HEK293 (cell line): ENCODE measurements around the gene NELL1.

Source experiments
- CTCF ChIA-PET: fragments of 350-600 bp; formaldehyde crosslinking; extraction: SDS; loops from one replicate; lab custom pipeline; 2021; ENCODE audit warnings: antibody characterized with exemption; lab: Yijun Ruan, JAX
- POLR2A ChIA-PET: fragments of 300-600 bp; formaldehyde crosslinking; extraction: SDS; loops from one replicate; lab custom pipeline; 2020; ENCODE audit warnings: antibody characterized with exemption, inconsistent platforms; lab: Yijun Ruan, JAX
- H3K27ac ChIP-seq: fragments of 200-500 bp; sonication (Bioruptor generic); 2 replicates; pipeline ENCODE4 v1.5.1; 2014; ENCODE audit warnings: low read depth, low read length, control low read depth, inconsistent platforms; ENCODE audit errors: extremely low read depth
- H3K36me3 ChIP-seq, 2 experiments: fragments of 200-500 bp in 1 of 2; sonication (Bioruptor generic) in 1 of 2; 1 replicate in 1 of 2; 2 replicates in 1 of 2; pipeline ENCODE4 v1.5.1; 2014 to 2017; ENCODE audit warnings: inconsistent platforms in 2 of 2, low read length in 2 of 2; ENCODE audit not compliant: control insufficient read depth in 2 of 2, insufficient read depth in 1 of 2
- H3K4me1 ChIP-seq: fragments of 200-500 bp; sonication (Bioruptor generic); 2 replicates; pipeline ENCODE4 v1.5.1; 2014; ENCODE audit warnings: mild to moderate bottlenecking, low read length, inconsistent platforms; ENCODE audit not compliant: control insufficient read depth, insufficient read depth
- H3K4me3 ChIP-seq: 2 replicates; pipeline ENCODE4 v1.5.1; 2011; ENCODE audit warnings: low read depth, mild to moderate bottlenecking, control low read depth, low read length, moderate library complexity
- H3K9me3 ChIP-seq: fragments of 200-500 bp; sonication (Bioruptor generic); 2 replicates; pipeline ENCODE4 v1.5.1; 2014; ENCODE audit warnings: low read depth, low read length, inconsistent platforms; ENCODE audit not compliant: control insufficient read depth, insufficient read depth
- KLF10 ChIP-seq: fragments of 450-650 bp; IDR thresholded peaks from 2 replicates; pipeline ENCODE4 v1.5.1; 2018; ENCODE audit warnings: missing biosample characterization, mild to moderate bottlenecking, missing genetic modification characterization
- OSR2 ChIP-seq: fragments of 450-650 bp; formaldehyde crosslinking; IDR thresholded peaks from 2 replicates; pipeline ENCODE4 v1.5.1; 2016; ENCODE audit warnings: missing biosample characterization, missing genetic modification characterization
- PRDM1 ChIP-seq: fragments of 450-650 bp; formaldehyde crosslinking; IDR thresholded peaks from 2 replicates; pipeline ENCODE4; 2016; ENCODE audit warnings: missing biosample characterization, missing genetic modification characterization
- PRDM2 ChIP-seq: fragments of 450-650 bp; formaldehyde crosslinking; IDR thresholded peaks from 2 replicates; pipeline ENCODE4 v1.5.1; 2016; ENCODE audit warnings: missing biosample characterization, missing genetic modification characterization, borderline replicate concordance
- PRDM6 ChIP-seq: fragments of 450-650 bp; formaldehyde crosslinking; IDR thresholded peaks from 2 replicates; pipeline ENCODE4 v1.5.1; 2017; ENCODE audit warnings: missing biosample characterization, missing genetic modification characterization
- REPIN1 ChIP-seq: fragments of 450-650 bp; formaldehyde crosslinking; IDR thresholded peaks from 2 replicates; pipeline ENCODE4 v1.5.1; 2017; ENCODE audit warnings: missing biosample characterization, missing genetic modification characterization, low read depth
- YY1 ChIP-seq: fragments of 450-650 bp; formaldehyde crosslinking; IDR thresholded peaks from 2 replicates; pipeline ENCODE4 v1.5.1; 2018; ENCODE audit warnings: missing biosample characterization, missing genetic modification characterization
- ZBTB49 ChIP-seq: fragments of 450-650 bp; formaldehyde crosslinking; IDR thresholded peaks from 2 replicates; pipeline ENCODE4 v1.5.1; 2016; ENCODE audit warnings: missing biosample characterization, missing genetic modification characterization, low read depth
- ZNF202 ChIP-seq: fragments of 450-650 bp; formaldehyde crosslinking; IDR thresholded peaks from 2 replicates; pipeline ENCODE4 v1.5.1; 2016; ENCODE audit warnings: missing biosample characterization, missing genetic modification characterization, borderline replicate concordance
- ZNF311 ChIP-seq: fragments of 450-650 bp; formaldehyde crosslinking; IDR thresholded peaks from 2 replicates; pipeline ENCODE4 v1.5.1; 2017; ENCODE audit warnings: missing biosample characterization, missing genetic modification characterization, borderline replicate concordance
- ZNF473 ChIP-seq: fragments of 450-650 bp; formaldehyde crosslinking; IDR thresholded peaks from 2 replicates; pipeline ENCODE4 v1.5.1; 2017; ENCODE audit warnings: missing biosample characterization, missing genetic modification characterization
- ZNF571 ChIP-seq: fragments of 450-650 bp; formaldehyde crosslinking; IDR thresholded peaks from 2 replicates; pipeline ENCODE4 v1.5.0; 2017; ENCODE audit warnings: missing biosample characterization, missing genetic modification characterization
- ZNF621 ChIP-seq: fragments of 450-650 bp; formaldehyde crosslinking; IDR thresholded peaks from 2 replicates; pipeline ENCODE4 v1.5.1; 2017; ENCODE audit warnings: missing biosample characterization, missing genetic modification characterization
- ZNF692 ChIP-seq: fragments of 450-650 bp; formaldehyde crosslinking; IDR thresholded peaks from 2 replicates; pipeline ENCODE4 v1.5.1; 2016; ENCODE audit warnings: missing biosample characterization, missing genetic modification characterization
- ZNF768 ChIP-seq: fragments of 450-650 bp; formaldehyde crosslinking; IDR thresholded peaks from 2 replicates; pipeline ENCODE4 v1.5.1; 2018; ENCODE audit warnings: missing biosample characterization, mild to moderate bottlenecking, missing genetic modification characterization
- ZNF791 ChIP-seq: fragments of 450-650 bp; formaldehyde crosslinking; IDR thresholded peaks from 2 replicates; pipeline ENCODE4 v1.5.1; 2016; ENCODE audit warnings: missing biosample characterization, missing genetic modification characterization
- ZSCAN5A ChIP-seq: fragments of 450-650 bp; formaldehyde crosslinking; IDR thresholded peaks from 2 replicates; pipeline ENCODE4 v1.5.1; 2016; ENCODE audit warnings: missing biosample characterization, missing genetic modification characterization
- ZXDB ChIP-seq: fragments of 450-650 bp; formaldehyde crosslinking; IDR thresholded peaks from 2 replicates; pipeline ENCODE4 v1.5.1; 2016; ENCODE audit warnings: missing biosample characterization, missing genetic modification characterization

NELL1 gene

GRCh38 chr11:21582791-21583190 is 913.4 kb downstream of the NELL1 start (continued):
- TF ChIP-seq ZBTB49 (no peak), ZNF692 (no peak), PRDM6 (tag by site-specific recombination) (no peak), KLF10 (tag by site-specific recombination) (no peak), ZSCAN5A (tag by site-specific recombination) (no peak), ZNF621 (tag by site-specific recombination) (no peak), YY1 (tag by site-specific recombination) (no peak)

- Histone ChIP-seq H3K36me3 (no peaks in the 10 kb centered on the region), H3K9me3 (no peaks in the 10 kb centered on the region), H3K4me3 (no peak overlapping the region), H3K4me1 (no peaks in the 10 kb centered on the region), H3K27ac (no peak overlapping the region)
- CTCF ChIA-PET, result no interaction called here
- POLR2A ChIA-PET, result no interaction called here
- TF ChIP-seq REPIN1 (tag by site-specific recombination) (no peak), OSR2 (tag by site-specific recombination) (no peak), ZNF202 (tag by site-specific recombination) (no peak), ZNF571 (no peak), PRDM1 (tag by site-specific recombination) (no peak), ZNF692 (no peak), ZNF768 (no peak), ZXDB (tag by site-specific recombination) (no peak), ZNF473 (tag by site-specific recombination) (no peak), PRDM2 (no peak), ZNF791 (no peak), ZNF311 (tag by site-specific recombination) (no peak)
These were observed 919.4 kb downstream of the NELL1 start for GRCh38 chr11:21588754-21589153.
